ENCODE measurements around the gene STAM2.

- TF ChIP-seq, protein P1, sequence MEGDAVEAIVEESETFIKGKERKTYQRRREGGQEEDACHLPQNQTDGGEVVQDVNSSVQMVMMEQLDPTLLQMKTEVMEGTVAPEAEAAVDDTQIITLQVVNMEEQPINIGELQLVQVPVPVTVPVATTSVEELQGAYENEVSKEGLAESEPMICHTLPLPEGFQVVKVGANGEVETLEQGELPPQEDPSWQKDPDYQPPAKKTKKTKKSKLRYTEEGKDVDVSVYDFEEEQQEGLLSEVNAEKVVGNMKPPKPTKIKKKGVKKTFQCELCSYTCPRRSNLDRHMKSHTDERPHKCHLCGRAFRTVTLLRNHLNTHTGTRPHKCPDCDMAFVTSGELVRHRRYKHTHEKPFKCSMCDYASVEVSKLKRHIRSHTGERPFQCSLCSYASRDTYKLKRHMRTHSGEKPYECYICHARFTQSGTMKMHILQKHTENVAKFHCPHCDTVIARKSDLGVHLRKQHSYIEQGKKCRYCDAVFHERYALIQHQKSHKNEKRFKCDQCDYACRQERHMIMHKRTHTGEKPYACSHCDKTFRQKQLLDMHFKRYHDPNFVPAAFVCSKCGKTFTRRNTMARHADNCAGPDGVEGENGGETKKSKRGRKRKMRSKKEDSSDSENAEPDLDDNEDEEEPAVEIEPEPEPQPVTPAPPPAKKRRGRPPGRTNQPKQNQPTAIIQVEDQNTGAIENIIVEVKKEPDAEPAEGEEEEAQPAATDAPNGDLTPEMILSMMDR (IDR thresholded peaks at IDR 0.05): no peak
- no peak for TF ChIP-seq POLR2A (IDR thresholded peaks at IDR 0.05)
Observed at GRCh38 chr2:152166633-152167032, 8.9 kb downstream of the STAM2 start.

All from adrenal gland (tissue), 5 donors.